ENCODE data around the gene TNIK. TPM values are rescaled to one million over a fixed set of nuclear protein-coding genes. Genes with fewer than 3 reads are reported as not detected.
"Not testable (repeated sequence)": the region's sequence is repeated elsewhere in the genome, so short reads cannot be mapped to it uniquely, and the experiment has no call there.

Gene TNIK
- total RNA-seq, 1 donor from 2014 or later: 38.1 TPM

DNA sequence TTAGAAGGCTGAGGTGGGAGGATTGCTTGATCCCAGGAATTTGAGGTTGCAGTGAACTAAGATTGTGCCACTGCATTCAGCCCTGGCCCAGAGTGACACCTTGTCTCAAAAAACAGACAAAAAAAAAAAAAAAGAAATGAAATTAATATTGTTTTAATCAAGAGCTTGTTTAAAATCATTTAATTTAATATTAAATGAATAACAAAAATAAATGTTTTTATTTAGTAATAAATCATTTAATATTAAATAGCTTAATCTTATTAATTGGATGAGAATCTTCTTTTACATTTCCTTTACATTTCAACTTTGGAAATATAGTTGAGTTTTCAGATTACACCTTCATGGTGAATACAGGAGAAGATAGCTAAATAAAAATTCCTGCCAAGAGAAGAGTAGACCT, 29.7 kb downstream of the TNIK start:
- Mint-ChIP-seq H3K9me3 (no peaks in the 10 kb centered on the region), H3K27me3 (no peaks in the 10 kb centered on the region), H3K4me3 (no peak overlapping the region), H3K36me3 (no peaks in the 10 kb centered on the region), H3K4me1 (ENCODE audit: unreplicated experiment) (no peaks in the 10 kb centered on the region), H3K27ac (no peak overlapping the region)
- no peak for DNase-seq (ENCODE audit: extremely low spot score, unreplicated experiment)
- TF ChIP-seq, protein P1, sequence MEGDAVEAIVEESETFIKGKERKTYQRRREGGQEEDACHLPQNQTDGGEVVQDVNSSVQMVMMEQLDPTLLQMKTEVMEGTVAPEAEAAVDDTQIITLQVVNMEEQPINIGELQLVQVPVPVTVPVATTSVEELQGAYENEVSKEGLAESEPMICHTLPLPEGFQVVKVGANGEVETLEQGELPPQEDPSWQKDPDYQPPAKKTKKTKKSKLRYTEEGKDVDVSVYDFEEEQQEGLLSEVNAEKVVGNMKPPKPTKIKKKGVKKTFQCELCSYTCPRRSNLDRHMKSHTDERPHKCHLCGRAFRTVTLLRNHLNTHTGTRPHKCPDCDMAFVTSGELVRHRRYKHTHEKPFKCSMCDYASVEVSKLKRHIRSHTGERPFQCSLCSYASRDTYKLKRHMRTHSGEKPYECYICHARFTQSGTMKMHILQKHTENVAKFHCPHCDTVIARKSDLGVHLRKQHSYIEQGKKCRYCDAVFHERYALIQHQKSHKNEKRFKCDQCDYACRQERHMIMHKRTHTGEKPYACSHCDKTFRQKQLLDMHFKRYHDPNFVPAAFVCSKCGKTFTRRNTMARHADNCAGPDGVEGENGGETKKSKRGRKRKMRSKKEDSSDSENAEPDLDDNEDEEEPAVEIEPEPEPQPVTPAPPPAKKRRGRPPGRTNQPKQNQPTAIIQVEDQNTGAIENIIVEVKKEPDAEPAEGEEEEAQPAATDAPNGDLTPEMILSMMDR (conservative IDR thresholded peaks at IDR 0.05): no peak

DNA sequence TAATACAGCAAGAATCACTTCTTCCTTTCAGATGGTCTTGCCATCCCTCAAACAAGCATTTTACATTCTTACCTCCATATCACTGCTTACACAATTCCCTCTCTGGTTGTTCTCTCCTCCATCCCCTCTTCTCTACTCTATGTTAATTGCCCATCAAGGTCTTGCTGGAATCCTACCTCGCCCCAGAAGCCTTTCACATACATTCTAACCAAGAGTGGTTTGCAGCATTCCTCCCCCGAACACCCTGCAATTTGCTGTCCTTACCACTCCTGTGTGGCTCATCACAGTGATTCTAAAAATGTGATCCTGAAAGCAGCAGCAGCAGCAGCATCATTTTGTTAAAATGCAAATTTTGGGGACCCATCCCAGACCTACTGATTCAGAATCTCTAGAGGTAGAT, 30.6 kb downstream of the TNIK start:
- no peak overlapping the region for H3K27ac Mint-ChIP-seq
- TF ChIP-seq, protein P1 (conservative IDR thresholded peaks at IDR 0.05): no peak
- no peak overlapping the region for H3K4me3 Mint-ChIP-seq
- H3K36me3 Mint-ChIP-seq: no peaks in the 10 kb centered on the region
- DNase-seq (ENCODE audit: extremely low spot score, unreplicated experiment): no peak
- H3K27me3 Mint-ChIP-seq: no peaks in the 10 kb centered on the region
- no peaks in the 10 kb centered on the region for H3K4me1 Mint-ChIP-seq (ENCODE audit: unreplicated experiment)
- no peaks in the 10 kb centered on the region for H3K9me3 Mint-ChIP-seq

GRCh38 chr3:171428892-171429291, 31.3 kb downstream of the TNIK start:
- DNase-seq (ENCODE audit: extremely low spot score, unreplicated experiment): no peak

DNA sequence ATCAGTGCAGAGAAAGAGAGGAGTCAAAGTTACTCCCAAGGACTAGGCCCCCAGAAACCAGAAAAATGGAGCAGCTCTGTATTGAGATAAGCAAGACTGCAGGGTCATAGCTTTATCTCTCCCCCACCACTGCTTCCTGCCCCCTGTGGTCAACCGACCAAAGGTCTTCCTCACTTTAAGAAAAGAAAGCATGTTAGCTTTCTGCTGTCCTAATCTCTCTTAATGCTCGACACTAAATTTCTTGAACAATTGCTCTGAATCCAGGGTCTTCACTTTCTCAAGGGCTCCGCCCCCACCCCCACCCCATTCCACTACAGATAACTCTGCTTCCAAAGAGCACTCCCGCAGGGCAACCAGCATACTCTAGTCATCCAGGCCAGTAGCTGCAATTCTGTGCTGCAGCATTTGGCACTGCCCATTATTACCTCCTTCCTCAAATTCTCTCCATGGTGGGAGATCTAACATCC, 31.9 kb downstream of the TNIK start:
- TF ChIP-seq, protein P1 (conservative IDR thresholded peaks at IDR 0.05): peak; percentile 33
- H3K9me3 Mint-ChIP-seq: no peaks in the 10 kb centered on the region
- H3K4me3 Mint-ChIP-seq: no peak overlapping the region
- no peaks in the 10 kb centered on the region for H3K36me3 Mint-ChIP-seq
- H3K4me1 Mint-ChIP-seq (ENCODE audit: unreplicated experiment): no peaks in the 10 kb centered on the region
- H3K27me3 Mint-ChIP-seq: no peaks in the 10 kb centered on the region
- H3K27ac Mint-ChIP-seq: no peak overlapping the region
- no peak for DNase-seq (ENCODE audit: extremely low spot score, unreplicated experiment)

More at GRCh38 chr3:171428892-171429291, 31.3 kb downstream of the TNIK start:
- H3K36me3 Mint-ChIP-seq: no peaks in the 10 kb centered on the region
- TF ChIP-seq, protein P1 (conservative IDR thresholded peaks at IDR 0.05): no peak
- H3K9me3 Mint-ChIP-seq: no peaks in the 10 kb centered on the region
- H3K4me3 Mint-ChIP-seq: no peak overlapping the region
- no peaks in the 10 kb centered on the region for H3K27me3 Mint-ChIP-seq
- H3K27ac Mint-ChIP-seq: no peak overlapping the region
- no peaks in the 10 kb centered on the region for H3K4me1 Mint-ChIP-seq (ENCODE audit: unreplicated experiment)

DNA sequence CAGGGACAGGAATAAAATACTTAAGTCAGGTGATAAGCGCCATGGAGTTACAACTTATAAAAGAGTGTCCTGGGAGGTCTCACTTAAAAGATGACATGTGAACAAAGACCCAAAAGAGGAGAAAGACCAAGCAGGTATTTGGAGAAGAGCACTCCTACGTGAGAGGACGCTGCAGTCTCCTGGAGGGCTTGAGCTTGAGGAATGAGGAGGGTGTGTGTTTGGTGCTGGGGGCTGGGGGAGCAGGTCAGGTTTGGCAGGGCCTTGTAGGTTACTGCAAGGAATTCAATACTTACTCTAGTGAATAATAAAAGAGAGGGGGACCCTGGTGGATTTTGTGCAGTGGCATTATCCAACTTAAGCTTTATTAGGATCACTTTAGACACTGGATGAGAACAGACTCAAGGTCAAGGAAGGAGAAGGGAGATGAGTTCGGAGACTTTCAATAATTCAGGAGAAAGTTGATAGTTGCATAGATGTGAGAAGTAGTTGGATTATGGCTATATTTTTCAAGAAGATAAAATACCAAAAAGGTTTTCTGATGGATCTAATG, 32.4 kb downstream of the TNIK start:
- H3K36me3 Mint-ChIP-seq: no peaks in the 10 kb centered on the region
- no peaks in the 10 kb centered on the region for H3K27me3 Mint-ChIP-seq
- TF ChIP-seq, protein P1 (conservative IDR thresholded peaks at IDR 0.05): no peak
- H3K9me3 Mint-ChIP-seq: no peaks in the 10 kb centered on the region
- H3K27ac Mint-ChIP-seq: no peak overlapping the region
- H3K4me3 Mint-ChIP-seq: no peak overlapping the region
- no peaks in the 10 kb centered on the region for H3K4me1 Mint-ChIP-seq (ENCODE audit: unreplicated experiment)
- DNase-seq (ENCODE audit: extremely low spot score, unreplicated experiment): no peak

GRCh38 chr3:171424063-171424462, 36.1 kb downstream of the TNIK start:
- H3K9me3 Mint-ChIP-seq; H3K27ac Mint-ChIP-seq; H3K36me3 Mint-ChIP-seq; H3K27me3 Mint-ChIP-seq; H3K4me3 Mint-ChIP-seq; H3K4me1 Mint-ChIP-seq (ENCODE audit: unreplicated experiment); DNase-seq (ENCODE audit: extremely low spot score, unreplicated experiment): not testable (repeated sequence)

- H3K27ac Mint-ChIP-seq; DNase-seq (ENCODE audit: extremely low spot score, unreplicated experiment); H3K4me3 Mint-ChIP-seq; H3K27me3 Mint-ChIP-seq; H3K9me3 Mint-ChIP-seq; H3K36me3 Mint-ChIP-seq; H3K4me1 Mint-ChIP-seq (ENCODE audit: unreplicated experiment): not testable (repeated sequence)
These were observed 37.4 kb downstream of the TNIK start for GRCh38 chr3:171422855-171423254.
